HEK293 (cell line): ENCODE data around the gene C5orf47.

Experiments used
- ELK4 ChIP-seq: IDR thresholded peaks from 2 replicates; pipeline ENCODE4 v1.6.1; 2011; ENCODE audit warnings: mild to moderate bottlenecking, low read depth, low read length, borderline replicate concordance
- FEZF1 ChIP-seq: fragments of 450-650 bp; formaldehyde crosslinking; IDR thresholded peaks from 2 replicates; pipeline ENCODE4 v1.5.1; 2016; ENCODE audit warnings: missing biosample characterization, missing genetic modification characterization
- GLIS2 ChIP-seq: fragments of 450-650 bp; formaldehyde crosslinking; IDR thresholded peaks from 2 replicates; pipeline ENCODE4 v1.5.1; 2016; ENCODE audit warnings: missing biosample characterization, missing genetic modification characterization
- HOXA7 ChIP-seq: sonication (generic); formaldehyde crosslinking; IDR thresholded peaks from 2 replicates; pipeline ENCODE4 v1.8.1; 2022; ENCODE audit warnings: missing genetic modification reagents, borderline replicate concordance
- INSM2 ChIP-seq: fragments of 450-650 bp; formaldehyde crosslinking; IDR thresholded peaks from 2 replicates; pipeline ENCODE4 v1.5.1; 2016; ENCODE audit warnings: missing biosample characterization, missing genetic modification characterization
- KLF7 ChIP-seq: fragments of 450-650 bp; formaldehyde crosslinking; IDR thresholded peaks from 2 replicates; pipeline ENCODE4 v1.5.1; 2016; ENCODE audit warnings: missing biosample characterization, missing genetic modification characterization, borderline replicate concordance
- OVOL3 ChIP-seq: fragments of 450-650 bp; formaldehyde crosslinking; IDR thresholded peaks from 2 replicates; pipeline ENCODE4 v1.5.1; 2016; ENCODE audit warnings: missing biosample characterization, missing genetic modification characterization
- PRDM1 ChIP-seq: fragments of 450-650 bp; formaldehyde crosslinking; IDR thresholded peaks from 2 replicates; pipeline ENCODE4; 2016; ENCODE audit warnings: missing biosample characterization, missing genetic modification characterization
- TRIM28 ChIP-seq: IDR thresholded peaks from 2 replicates; pipeline ENCODE4 v1.6.1; 2011; ENCODE audit warnings: low read length, control low read depth, borderline replicate concordance
- ZBTB11 ChIP-seq: fragments of 450-650 bp; formaldehyde crosslinking; conservative IDR thresholded peaks from 2 replicates; pipeline ENCODE4 v1.5.1; 2016; ENCODE audit warnings: low read depth, missing biosample characterization, missing genetic modification characterization
- ZBTB48 ChIP-seq: fragments of 450-650 bp; formaldehyde crosslinking; IDR thresholded peaks from 2 replicates; pipeline ENCODE4 v1.5.1; 2016; ENCODE audit warnings: missing biosample characterization, missing genetic modification characterization
- ZFHX2 ChIP-seq: fragments of 450-650 bp; formaldehyde crosslinking; conservative IDR thresholded peaks from 2 replicates; pipeline ENCODE4 v1.5.1; 2016; ENCODE audit warnings: missing biosample characterization, missing genetic modification characterization
- ZIC2 ChIP-seq: fragments of 450-650 bp; formaldehyde crosslinking; IDR thresholded peaks from 2 replicates; pipeline ENCODE4 v1.5.1; 2016; ENCODE audit warnings: missing biosample characterization, missing genetic modification characterization
- ZNF138 ChIP-seq: fragments of 450-650 bp; formaldehyde crosslinking; IDR thresholded peaks from 2 replicates; pipeline ENCODE4 v1.5.1; 2016; ENCODE audit warnings: missing biosample characterization, missing genetic modification characterization, borderline replicate concordance
- ZNF140 ChIP-seq: fragments of 450-650 bp; formaldehyde crosslinking; IDR thresholded peaks from 2 replicates; pipeline ENCODE4 v1.5.1; 2016; ENCODE audit warnings: missing biosample characterization, missing genetic modification characterization
- ZNF155 ChIP-seq: fragments of 450-650 bp; formaldehyde crosslinking; IDR thresholded peaks from 2 replicates; pipeline ENCODE4 v1.5.1; 2016; ENCODE audit warnings: missing biosample characterization, missing genetic modification characterization
- ZNF174 ChIP-seq: fragments of 450-650 bp; formaldehyde crosslinking; IDR thresholded peaks from 2 replicates; pipeline ENCODE4 v1.5.0; 2017; ENCODE audit warnings: missing biosample characterization, mild to moderate bottlenecking, missing genetic modification characterization
- ZNF2 ChIP-seq: fragments of 450-650 bp; formaldehyde crosslinking; IDR thresholded peaks from 2 replicates; pipeline ENCODE4 v1.5.1; 2016; ENCODE audit warnings: missing biosample characterization, missing genetic modification characterization
- ZNF37A ChIP-seq: fragments of 450-650 bp; IDR thresholded peaks from 2 replicates; pipeline ENCODE4 v1.5.1; 2018; ENCODE audit warnings: missing biosample characterization, missing genetic modification characterization
- ZNF513 ChIP-seq: fragments of 450-650 bp; IDR thresholded peaks from 2 replicates; pipeline ENCODE4 v1.5.1; 2018; ENCODE audit warnings: missing biosample characterization, missing genetic modification characterization
- ZNF549 ChIP-seq: fragments of 450-650 bp; IDR thresholded peaks from 2 replicates; pipeline ENCODE4 v1.5.1; 2018; ENCODE audit warnings: missing biosample characterization, missing genetic modification characterization, mild to moderate bottlenecking, inconsistent platforms, moderate library complexity
- ZNF596 ChIP-seq: fragments of 450-650 bp; IDR thresholded peaks from 2 replicates; pipeline ENCODE4 v1.5.0; 2018; ENCODE audit warnings: missing biosample characterization, mild to moderate bottlenecking, missing genetic modification characterization, moderate library complexity
- ZNF621 ChIP-seq: fragments of 450-650 bp; formaldehyde crosslinking; IDR thresholded peaks from 2 replicates; pipeline ENCODE4 v1.5.1; 2017; ENCODE audit warnings: missing biosample characterization, missing genetic modification characterization
- ZNF654 ChIP-seq: fragments of 450-650 bp; formaldehyde crosslinking; IDR thresholded peaks from 2 replicates; pipeline ENCODE4 v1.5.1; 2016; ENCODE audit warnings: low read depth, missing biosample characterization, missing genetic modification characterization
- ZNF707 ChIP-seq: fragments of 450-650 bp; formaldehyde crosslinking; IDR thresholded peaks from 2 replicates; pipeline ENCODE4 v1.5.1; 2016; ENCODE audit warnings: missing biosample characterization, missing genetic modification characterization
- ZNF785 ChIP-seq: fragments of 450-650 bp; formaldehyde crosslinking; IDR thresholded peaks from 2 replicates; pipeline ENCODE4 v1.5.1; 2016; ENCODE audit warnings: missing biosample characterization, missing genetic modification characterization
- ZNF843 ChIP-seq: fragments of 450-650 bp; formaldehyde crosslinking; IDR thresholded peaks from 2 replicates; pipeline ENCODE4 v1.5.1; 2016; ENCODE audit warnings: missing biosample characterization, missing genetic modification characterization
- TF ChIP-seq, protein P1 (sequence below): fragments of 450-650 bp; formaldehyde crosslinking; IDR thresholded peaks from 2 replicates; pipeline ENCODE4 v1.5.1; 2016; ENCODE audit warnings: missing biosample characterization, missing genetic modification characterization
- TF ChIP-seq, protein P2 (sequence below): fragments of 450-650 bp; formaldehyde crosslinking; IDR thresholded peaks from 2 replicates; pipeline ENCODE4 v1.5.1; 2016; ENCODE audit warnings: missing biosample characterization, missing genetic modification characterization
- TF ChIP-seq, protein P3 (sequence below): fragments of 450-650 bp; formaldehyde crosslinking; IDR thresholded peaks from 2 replicates; pipeline ENCODE4 v1.5.1; 2016; ENCODE audit warnings: missing biosample characterization, missing genetic modification characterization, low read depth

The C5orf47 gene

DNA sequence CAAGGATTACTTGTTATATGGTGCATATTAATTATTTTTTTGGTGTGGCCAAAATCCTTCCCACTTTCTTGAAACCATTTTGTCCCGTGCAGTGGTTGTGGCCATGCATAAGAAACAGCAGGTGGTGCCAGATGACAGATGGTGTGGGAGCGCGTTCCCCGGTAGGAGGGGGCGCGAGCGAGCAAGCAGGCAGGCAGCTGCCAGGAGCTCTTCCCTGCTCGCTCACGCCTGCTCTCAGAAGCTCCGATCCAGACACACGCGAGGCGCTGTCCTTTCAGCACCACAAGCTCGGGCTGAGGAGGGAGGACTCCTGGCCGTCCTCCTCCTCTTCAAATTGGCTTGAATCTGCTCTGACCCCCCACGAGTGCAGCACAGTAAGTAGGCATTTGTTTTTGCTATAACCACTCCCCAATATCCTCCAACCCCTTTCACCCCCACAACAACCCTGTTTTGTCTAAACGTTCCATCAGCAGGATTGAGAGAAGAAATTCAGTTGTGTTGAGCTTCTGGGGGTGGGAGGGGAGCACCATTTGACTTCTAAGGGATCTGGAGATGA, 56.6 kb downstream of the C5orf47 start, which contains the start of gene NSG2 (continued):
- TF ChIP-seq ZBTB11 (tag by site-specific recombination) (no peak), ZIC2 (tag by site-specific recombination) (0 out of 2 replicates have a peak, but pooled peaks have one; percentile 55), ZNF174 (tag by site-specific recombination) (no peak), ZNF843 (no peak; the same call in 1 of the 2 replicates), ZNF621 (tag by site-specific recombination) (no peak), OVOL3 (tag by site-specific recombination) (no peak), ZNF596 (tag by site-specific recombination) (peak; percentile 84), ZNF654 (tag by site-specific recombination) (peak; percentile 95), ELK4 (no peak), KLF7 (no peak), TRIM28 (0 out of 2 replicates have a peak, but pooled peaks have one; percentile 41), ZNF37A (no peak), ZNF785 (tag by site-specific recombination) (no peak), ZBTB48 (tag by site-specific recombination) (no peak), ZNF2 (tag by site-specific recombination) (peak; percentile 72), HOXA7 (CRISPR knock-in tag) (no peak), ZNF155 (no peak), ZFHX2 (peak; percentile 50), ZNF138 (tag by site-specific recombination) (no peak), ZNF140 (tag by site-specific recombination) (no peak), ZNF707 (tag by site-specific recombination) (no peak), ZNF513 (tag by site-specific recombination) (no peak), GLIS2 (tag by site-specific recombination) (no peak), PRDM1 (tag by site-specific recombination) (no peak), INSM2 (tag by site-specific recombination) (no peak), ZNF549 (tag by site-specific recombination) (no peak), FEZF1 (tag by site-specific recombination) (no peak; the same call in 1 of the 2 replicates)
- TF ChIP-seq, protein P1, sequence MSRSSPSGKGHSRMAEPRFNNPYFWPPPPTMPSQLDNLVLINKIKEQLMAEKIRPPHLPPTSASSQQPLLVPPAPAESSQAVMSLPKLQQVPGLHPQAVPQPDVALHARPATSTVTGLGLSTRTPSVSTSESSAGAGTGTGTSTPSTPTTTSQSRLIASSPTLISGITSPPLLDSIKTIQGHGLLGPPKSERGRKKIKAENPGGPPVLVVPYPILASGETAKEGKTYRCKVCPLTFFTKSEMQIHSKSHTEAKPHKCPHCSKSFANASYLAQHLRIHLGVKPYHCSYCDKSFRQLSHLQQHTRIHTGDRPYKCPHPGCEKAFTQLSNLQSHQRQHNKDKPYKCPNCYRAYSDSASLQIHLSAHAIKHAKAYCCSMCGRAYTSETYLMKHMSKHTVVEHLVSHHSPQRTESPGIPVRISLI (tag by site-specific recombination), result no peak
- TF ChIP-seq, protein P2, sequence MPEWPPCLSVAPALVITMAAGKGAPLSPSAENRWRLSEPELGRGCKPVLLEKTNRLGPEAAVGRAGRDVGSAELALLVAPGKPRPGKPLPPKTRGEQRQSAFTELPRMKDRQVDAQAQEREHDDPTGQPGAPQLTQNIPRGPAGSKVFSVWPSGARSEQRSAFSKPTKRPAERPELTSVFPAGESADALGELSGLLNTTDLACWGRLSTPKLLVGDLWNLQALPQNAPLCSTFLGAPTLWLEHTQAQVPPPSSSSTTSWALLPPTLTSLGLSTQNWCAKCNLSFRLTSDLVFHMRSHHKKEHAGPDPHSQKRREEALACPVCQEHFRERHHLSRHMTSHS (tag by site-specific recombination), result no peak
- TF ChIP-seq, protein P3, sequence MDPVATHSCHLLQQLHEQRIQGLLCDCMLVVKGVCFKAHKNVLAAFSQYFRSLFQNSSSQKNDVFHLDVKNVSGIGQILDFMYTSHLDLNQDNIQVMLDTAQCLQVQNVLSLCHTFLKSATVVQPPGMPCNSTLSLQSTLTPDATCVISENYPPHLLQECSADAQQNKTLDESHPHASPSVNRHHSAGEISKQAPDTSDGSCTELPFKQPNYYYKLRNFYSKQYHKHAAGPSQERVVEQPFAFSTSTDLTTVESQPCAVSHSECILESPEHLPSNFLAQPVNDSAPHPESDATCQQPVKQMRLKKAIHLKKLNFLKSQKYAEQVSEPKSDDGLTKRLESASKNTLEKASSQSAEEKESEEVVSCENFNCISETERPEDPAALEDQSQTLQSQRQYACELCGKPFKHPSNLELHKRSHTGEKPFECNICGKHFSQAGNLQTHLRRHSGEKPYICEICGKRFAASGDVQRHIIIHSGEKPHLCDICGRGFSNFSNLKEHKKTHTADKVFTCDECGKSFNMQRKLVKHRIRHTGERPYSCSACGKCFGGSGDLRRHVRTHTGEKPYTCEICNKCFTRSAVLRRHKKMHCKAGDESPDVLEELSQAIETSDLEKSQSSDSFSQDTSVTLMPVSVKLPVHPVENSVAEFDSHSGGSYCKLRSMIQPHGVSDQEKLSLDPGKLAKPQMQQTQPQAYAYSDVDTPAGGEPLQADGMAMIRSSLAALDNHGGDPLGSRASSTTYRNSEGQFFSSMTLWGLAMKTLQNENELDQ (tag by site-specific recombination), result no peak
